GM12872 (cell line): ENCODE measurements around the gene SLC7A8.

Experiments used
- TF ChIP-seq, protein P1 (sequence below): IDR thresholded peaks from 3 replicates; pipeline ENCODE4 v1.5.1; 2011; ENCODE audit warnings: low read depth, mild to moderate bottlenecking, low read length, moderate library complexity; ENCODE audit not compliant: insufficient read depth

Gene SLC7A8

DNA sequence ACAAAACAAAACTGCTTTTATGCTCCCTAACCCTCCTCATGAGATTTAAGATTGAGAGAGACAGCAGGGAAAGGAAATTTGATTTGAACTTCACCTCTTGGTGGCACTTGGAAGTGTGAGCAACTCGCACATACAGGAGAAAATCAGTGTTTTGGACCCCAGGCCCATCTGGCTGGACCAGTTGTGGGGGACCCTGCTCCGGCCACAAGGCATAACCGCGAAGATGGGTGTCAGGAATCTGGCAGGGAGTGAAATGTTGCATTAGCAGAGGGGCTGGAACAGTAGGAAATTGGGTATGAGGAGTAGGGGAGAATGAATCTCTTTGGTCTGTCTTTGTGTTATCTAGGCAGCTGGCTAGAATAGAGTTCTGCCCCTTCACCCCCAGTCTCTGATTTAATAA is 79.9 kb downstream of the SLC7A8 start:
- TF ChIP-seq, protein P1, sequence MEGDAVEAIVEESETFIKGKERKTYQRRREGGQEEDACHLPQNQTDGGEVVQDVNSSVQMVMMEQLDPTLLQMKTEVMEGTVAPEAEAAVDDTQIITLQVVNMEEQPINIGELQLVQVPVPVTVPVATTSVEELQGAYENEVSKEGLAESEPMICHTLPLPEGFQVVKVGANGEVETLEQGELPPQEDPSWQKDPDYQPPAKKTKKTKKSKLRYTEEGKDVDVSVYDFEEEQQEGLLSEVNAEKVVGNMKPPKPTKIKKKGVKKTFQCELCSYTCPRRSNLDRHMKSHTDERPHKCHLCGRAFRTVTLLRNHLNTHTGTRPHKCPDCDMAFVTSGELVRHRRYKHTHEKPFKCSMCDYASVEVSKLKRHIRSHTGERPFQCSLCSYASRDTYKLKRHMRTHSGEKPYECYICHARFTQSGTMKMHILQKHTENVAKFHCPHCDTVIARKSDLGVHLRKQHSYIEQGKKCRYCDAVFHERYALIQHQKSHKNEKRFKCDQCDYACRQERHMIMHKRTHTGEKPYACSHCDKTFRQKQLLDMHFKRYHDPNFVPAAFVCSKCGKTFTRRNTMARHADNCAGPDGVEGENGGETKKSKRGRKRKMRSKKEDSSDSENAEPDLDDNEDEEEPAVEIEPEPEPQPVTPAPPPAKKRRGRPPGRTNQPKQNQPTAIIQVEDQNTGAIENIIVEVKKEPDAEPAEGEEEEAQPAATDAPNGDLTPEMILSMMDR = no peak

DNA sequence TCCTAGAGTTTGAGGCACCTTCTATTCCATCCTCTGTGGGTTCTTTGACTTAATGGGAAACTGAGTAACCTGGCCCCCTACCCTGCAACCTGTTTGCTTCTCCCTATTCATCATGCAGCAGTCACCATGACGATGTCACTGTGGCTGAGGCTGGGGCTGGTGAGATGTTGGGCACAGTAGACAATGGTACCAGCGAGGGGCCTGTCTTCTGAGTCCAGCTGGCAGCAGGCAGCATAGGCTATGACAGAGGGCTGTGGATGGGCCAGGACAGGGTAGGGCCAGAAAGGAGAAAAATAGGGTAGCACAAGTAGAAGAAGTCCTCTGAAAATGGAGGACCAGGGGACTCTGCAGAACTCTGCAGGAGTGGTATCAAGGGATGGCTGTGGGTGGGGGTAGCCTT is 80.7 kb downstream of the SLC7A8 start:
- TF ChIP-seq, protein P1 = no peak

DNA sequence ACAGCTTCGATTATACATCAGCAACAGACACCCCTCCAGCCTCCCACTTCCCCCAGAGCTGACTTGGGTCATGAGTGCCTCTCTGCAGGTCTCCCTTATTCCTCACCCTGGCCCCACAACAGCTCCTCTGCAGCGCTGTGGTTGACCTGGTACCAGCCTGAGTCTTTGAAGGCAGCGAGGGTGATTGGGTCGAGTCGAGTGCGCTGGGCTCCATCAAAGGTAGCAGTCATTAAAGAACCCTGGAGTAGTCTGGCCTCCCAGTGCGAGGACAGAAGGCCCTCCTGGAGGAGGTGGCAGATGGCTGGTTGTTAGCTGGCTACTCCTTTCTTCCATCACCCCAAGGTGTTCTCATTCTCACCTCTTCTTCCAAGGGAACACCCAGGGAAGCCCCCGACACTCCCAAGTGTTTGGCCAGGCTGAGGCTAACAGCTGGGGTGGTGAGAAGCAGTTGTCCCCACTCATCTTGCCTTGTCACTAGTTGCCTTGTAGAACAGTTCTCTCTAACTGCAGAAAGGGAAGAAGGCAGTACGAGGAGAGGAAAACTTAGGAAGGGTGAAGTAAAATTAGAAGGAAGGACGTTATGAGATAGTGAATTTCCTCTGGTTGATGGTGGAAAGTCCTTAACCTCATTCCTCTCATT is 81.4 kb downstream of the SLC7A8 start:
- TF ChIP-seq, protein P1 = no peak

DNA sequence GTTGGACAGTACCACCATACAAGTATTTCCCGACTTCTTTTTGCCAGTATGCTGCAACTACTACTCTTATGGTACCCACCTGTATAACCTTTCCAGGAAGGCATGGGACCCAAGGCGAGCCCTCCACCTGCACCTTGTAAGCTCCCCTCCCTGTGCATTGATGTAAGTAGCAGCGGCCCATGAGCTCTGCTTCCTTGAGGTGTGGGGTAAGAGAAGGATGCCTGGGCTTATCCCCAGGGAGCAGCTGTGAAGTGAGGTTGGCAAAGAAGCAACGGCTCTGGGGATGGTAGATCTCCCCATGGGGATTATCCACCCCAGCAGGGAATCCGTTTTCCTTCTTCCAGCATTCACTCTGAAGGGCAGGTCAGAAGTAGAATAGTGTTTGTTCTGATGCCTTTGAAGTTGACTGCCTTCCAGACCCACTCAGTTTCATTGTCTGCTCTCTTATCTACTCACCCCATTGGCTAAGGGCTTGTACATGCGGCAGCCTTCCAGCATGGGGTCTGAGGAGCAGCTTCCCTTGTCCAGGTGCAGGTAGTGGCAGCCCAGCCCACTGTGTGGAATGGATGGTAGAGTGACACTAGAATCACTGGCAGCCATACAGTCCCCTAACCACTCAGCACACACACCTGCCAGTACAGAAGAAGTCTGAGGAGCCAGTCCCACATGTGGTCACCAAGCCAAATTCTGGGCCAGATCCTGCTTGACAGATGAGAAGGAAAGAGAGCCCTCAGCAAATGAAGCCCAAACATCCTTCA is 82.1 kb downstream of the SLC7A8 start:
- TF ChIP-seq, protein P1 = no peak

GRCh38 chr14:23099212-23099861 is 84.1 kb downstream of the SLC7A8 start:
- TF ChIP-seq, protein P1 = no peak

GRCh38 chr14:23097786-23098185 is 85.7 kb downstream of the SLC7A8 start:
- TF ChIP-seq, protein P1 = no peak
